Activated CD4-positive, alpha-beta T cell treated with anti-CD3 and anti-CD28 coated beads for 24 hours (primary cell): Measurements from ENCODE around the gene ZFR.
"Not testable (repeated sequence)": the region's sequence is repeated elsewhere in the genome, so short reads cannot be mapped to it uniquely, and the experiment has no call there.

Experiments
- DNase-seq, 2 donors: peaks; one replicate each; pipeline ENCODE4 v3.0.0-alpha.2; 2020; ENCODE audit warnings: low read depth in 2 of 2

Gene ZFR

GRCh38 chr5:32410630-32411029, 33.9 kb downstream of the ZFR start:
- no peak for DNase-seq

- no peak for DNase-seq
These were observed 37.9 kb downstream of the ZFR start for GRCh38 chr5:32406650-32407049.

GRCh38 chr5:32405507-32405906, 39.0 kb downstream of the ZFR start:
- no peak for DNase-seq

- no peak for DNase-seq
These were observed 40.8 kb downstream of the ZFR start for GRCh38 chr5:32403760-32404159.

- no peak for DNase-seq
These were observed 44.1 kb downstream of the ZFR start for GRCh38 chr5:32400401-32400800.

GRCh38 chr5:32398754-32399153, 45.8 kb downstream of the ZFR start:
- not testable (repeated sequence) for DNase-seq

- no peak for DNase-seq
These were observed 49.6 kb downstream of the ZFR start for GRCh38 chr5:32394981-32395380.

- no peak for DNase-seq
These were observed 52.5 kb downstream of the ZFR start for GRCh38 chr5:32392039-32392438.

GRCh38 chr5:32390819-32391591, 53.5 kb downstream of the ZFR start:
- DNase-seq: no peak

GRCh38 chr5:32388432-32389129, 56.0 kb downstream of the ZFR start:
- no peak for DNase-seq

GRCh38 chr5:32387841-32388240, 56.7 kb downstream of the ZFR start:
- no peak for DNase-seq

GRCh38 chr5:32387211-32387610, 57.3 kb downstream of the ZFR start:
- DNase-seq: no peak

GRCh38 chr5:32384621-32385020, 59.9 kb downstream of the ZFR start:
- no peak for DNase-seq

GRCh38 chr5:32383586-32383985, 61.0 kb downstream of the ZFR start:
- DNase-seq: no peak

GRCh38 chr5:32383065-32383464, 61.5 kb downstream of the ZFR start:
- no peak for DNase-seq

GRCh38 chr5:32379421-32379820, 65.1 kb downstream of the ZFR start:
- no peak for DNase-seq

- no peak for DNase-seq
These were observed 65.6 kb downstream of the ZFR start for GRCh38 chr5:32378966-32379365.

- no peak for DNase-seq
These were observed 74.9 kb downstream of the ZFR start for GRCh38 chr5:32369542-32370155.

- no peak for DNase-seq
These were observed 75.5 kb downstream of the ZFR start for GRCh38 chr5:32369032-32369431.

- not testable (repeated sequence) for DNase-seq
These were observed 77.3 kb downstream of the ZFR start for GRCh38 chr5:32367271-32367670.

GRCh38 chr5:32365623-32366022, 78.9 kb downstream of the ZFR start:
- DNase-seq: no peak

GRCh38 chr5:32363030-32363429, 81.5 kb downstream of the ZFR start:
- no peak for DNase-seq

GRCh38 chr5:32362527-32362926, 82.0 kb downstream of the ZFR start:
- no peak for DNase-seq
